Ovary (tissue), 3 donors: ENCODE measurements around the gene GMEB2.

Experiments
- CTCF ChIP-seq, 3 donors: fragments of 450-650 bp in 2 of 3; fragments of 200-600 bp in 1 of 3; IDR thresholded peaks; one replicate each; pipeline versions ENCODE4 v1.5.1 to v1.8.0; 2016 to 2022; ENCODE audit warnings: antibody characterized with exemption in 3 of 3, mild to moderate bottlenecking in 1 of 3
- EP300 ChIP-seq: sonication (generic); formaldehyde crosslinking; IDR thresholded peaks from one replicate; pipeline ENCODE4 v1.6.1; 2017; ENCODE audit warnings: antibody characterized with exemption
- POLR2A ChIP-seq: fragments of 450-650 bp; IDR thresholded peaks from one replicate; pipeline ENCODE4 v1.6.1; 2017; ENCODE audit warnings: antibody characterized with exemption, mild to moderate bottlenecking, moderate library complexity
- donor health status: DM: no; HTN: no; CAD: no.

- no peak for TF ChIP-seq POLR2A
- no peak for TF ChIP-seq CTCF (IDR thresholded peaks at IDR 0.05)
- TF ChIP-seq EP300: no peak
Observed at GRCh38 chr20:63572788-63573646, 53.9 kb downstream of the GMEB2 start.
